GM21576 (cell line): Measurements from ENCODE around the gene FTCD.
"Not testable (repeated sequence)": the region's sequence is repeated elsewhere in the genome, so short reads cannot be mapped to it uniquely, and the experiment has no call there.

Experiments used
- ATAC-seq: cut with Tn5 transposase; IDR thresholded peaks from one replicate; pipeline ENCODE4 v1.9.1; 2021; ENCODE audit warnings: mild to moderate bottlenecking, moderate library complexity; ENCODE audit not compliant: unreplicated experiment

FTCD gene

DNA sequence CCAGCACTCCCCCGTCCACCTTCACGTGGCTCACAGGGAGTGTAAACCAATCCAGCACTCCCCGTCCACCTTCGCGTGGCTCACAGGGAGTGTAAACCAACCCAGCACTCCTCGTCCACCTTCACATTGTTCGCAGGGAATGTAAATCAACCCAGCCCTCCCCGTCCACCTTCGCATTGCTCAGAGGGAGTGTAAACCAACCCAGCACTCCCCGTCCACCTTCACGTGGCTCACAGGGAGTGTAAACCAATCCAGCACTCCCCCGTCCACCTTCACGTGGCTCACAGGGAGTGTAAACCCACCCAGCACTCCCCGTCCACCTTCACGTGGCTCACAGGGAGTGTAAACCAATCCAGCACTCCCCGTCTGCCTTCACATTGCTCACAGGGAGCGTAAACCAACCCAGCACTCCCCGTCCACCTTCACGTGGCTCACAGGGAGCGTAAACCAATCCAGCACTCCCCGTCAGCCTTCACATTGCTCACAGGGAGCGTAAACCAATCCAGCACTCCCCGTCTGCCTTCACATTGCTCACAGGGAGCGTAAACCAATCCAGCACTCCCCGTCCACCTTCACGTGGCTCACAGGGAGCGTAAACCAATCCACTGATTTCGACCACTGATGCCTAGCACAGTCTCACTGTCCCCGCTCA lies 14.9 kb downstream of the FTCD start:
- not testable (repeated sequence) for ATAC-seq

DNA sequence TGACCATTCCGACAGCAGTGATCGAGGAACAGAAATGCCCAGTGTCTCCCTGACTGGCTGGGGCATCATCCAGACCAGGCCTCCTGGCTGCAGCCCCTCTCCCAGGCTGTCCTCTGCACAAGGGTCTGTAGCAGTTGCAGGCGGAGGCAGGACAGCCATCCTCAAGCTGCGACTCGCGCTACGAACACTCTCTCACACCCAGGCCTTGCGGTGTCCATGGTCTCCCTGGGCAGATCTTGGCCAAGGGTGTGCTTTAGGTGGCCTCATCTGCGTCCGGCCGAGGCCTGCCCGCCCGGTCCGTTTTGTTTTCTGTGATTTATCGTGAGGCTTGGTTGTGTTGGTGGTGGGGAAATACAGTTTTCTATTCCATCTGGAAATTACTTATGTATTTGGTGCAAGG lies 15.7 kb downstream of the FTCD start:
- ATAC-seq: no peak

GRCh38 chr21:46138383-46138970 lies 16.9 kb downstream of the FTCD start:
- no peak for ATAC-seq

GRCh38 chr21:46137908-46138307 lies 17.5 kb downstream of the FTCD start:
- no peak for ATAC-seq

- no peak for ATAC-seq
Observed at GRCh38 chr21:46136739-46137349, 18.5 kb downstream of the FTCD start.

DNA sequence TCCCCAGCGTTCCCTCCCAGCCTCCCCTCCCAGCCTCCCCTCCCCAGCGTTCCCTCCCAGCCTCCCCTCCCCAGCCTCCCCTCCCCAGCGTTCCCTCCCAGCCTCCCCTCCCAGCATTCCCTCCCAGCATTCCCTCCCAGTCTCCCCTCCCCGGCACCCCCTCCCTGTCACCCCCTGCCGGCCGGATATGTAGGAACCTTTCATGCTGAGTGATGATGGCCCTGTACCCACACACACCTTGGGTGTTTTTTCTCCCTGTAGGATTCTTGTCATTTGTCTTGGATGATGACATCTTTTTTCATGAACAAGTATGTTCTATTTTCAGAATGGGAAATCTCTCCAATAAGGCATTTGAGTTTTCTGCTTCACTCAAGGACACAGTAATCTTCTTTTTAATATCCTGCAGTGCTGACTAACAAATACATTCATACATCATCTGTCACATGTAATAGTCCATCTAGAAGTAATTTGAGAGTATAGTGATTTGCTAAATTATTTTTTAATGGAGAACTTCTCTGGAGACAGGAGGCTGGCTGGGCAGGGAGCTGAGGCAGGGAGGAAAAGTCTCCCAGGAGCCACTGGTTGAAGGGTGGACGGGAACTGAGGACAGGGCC lies 19.5 kb downstream of the FTCD start:
- ATAC-seq: no peak

DNA sequence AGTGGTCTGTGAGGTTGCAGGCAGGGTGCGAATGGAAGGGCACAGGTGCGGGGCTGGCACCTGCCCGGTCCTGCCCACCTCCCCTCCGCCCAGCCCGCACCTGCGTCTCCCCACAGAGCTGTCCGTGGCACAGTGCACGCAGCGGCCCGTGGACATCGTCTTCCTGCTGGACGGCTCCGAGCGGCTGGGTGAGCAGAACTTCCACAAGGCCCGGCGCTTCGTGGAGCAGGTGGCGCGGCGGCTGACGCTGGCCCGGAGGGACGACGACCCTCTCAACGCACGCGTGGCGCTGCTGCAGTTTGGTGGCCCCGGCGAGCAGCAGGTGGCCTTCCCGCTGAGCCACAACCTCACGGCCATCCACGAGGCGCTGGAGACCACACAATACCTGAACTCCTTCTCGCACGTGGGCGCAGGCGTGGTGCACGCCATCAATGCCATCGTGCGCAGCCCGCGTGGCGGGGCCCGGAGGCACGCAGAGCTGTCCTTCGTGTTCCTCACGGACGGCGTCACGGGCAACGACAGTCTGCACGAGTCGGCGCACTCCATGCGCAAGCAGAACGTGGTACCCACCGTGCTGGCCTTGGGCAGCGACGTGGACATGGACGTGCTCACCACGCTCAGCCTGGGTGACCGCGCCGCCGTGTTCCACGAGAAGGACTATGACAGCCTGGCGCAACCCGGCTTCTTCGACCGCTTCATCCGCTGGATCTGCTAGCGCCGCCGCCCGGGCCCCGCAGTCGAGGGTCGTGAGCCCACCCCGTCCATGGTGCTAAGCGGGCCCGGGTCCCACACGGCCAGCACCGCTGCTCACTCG lies 23.3 kb downstream of the FTCD start:
- no peak for ATAC-seq

DNA sequence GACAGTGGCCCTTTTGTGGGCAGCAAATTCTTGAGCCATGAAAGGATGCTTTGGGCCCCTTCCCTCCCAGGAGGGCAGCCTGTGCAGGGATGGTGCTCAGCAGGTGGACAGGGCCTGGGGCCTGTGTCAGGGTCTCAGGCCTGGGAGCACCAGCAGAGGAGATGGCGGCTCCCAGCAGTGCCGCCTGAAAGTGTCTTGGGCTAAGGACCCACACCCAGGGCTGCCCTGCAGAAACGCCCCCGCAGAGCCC lies 23.9 kb downstream of the FTCD start:
- no peak for ATAC-seq

- no peak for ATAC-seq
Observed at GRCh38 chr21:46130831-46131587, 24.4 kb downstream of the FTCD start.

DNA sequence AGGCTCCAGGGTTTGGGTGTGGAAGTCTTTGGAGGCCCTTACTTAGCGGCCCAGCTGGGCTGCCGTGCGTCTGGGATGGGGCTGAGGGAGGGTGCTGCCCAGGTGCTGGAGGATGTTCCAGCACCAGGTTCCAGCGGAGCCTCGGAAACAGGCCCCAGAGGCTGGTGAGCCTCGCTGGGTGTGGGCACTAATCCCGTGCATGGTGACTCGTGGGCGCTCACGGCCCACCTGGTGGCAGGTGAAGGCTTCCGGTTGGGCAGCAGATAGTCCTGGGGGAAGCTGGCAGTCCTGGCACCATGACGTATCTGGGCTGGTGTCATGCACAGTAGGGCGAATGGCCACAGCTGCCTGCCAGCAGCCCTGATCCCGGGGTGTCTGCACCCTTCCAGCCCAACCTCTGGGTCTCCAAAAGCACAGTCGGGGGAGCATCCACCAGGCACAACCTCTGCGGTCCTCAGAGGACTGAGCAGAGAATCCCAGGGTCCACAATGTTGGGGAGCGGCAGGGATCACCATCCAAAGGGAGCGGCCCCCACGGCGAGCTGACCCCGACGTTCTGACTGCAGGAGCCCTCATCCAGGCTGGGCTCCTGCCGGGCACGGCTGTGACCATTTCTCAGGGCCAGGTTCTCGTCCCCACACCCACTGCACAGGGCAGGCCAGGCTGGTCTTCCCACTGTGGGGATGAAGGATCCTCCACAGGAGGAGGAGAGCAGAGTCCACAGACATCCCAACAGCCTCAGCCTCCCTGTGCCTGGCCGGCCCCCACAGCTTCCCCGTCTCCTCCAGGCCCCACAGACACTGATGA lies 25.3 kb downstream of the FTCD start:
- no peak for ATAC-seq

GRCh38 chr21:46128933-46129571 lies 26.3 kb downstream of the FTCD start:
- ATAC-seq: no peak

- ATAC-seq: no peak
Observed at GRCh38 chr21:46128106-46128932, 27.1 kb downstream of the FTCD start.

DNA sequence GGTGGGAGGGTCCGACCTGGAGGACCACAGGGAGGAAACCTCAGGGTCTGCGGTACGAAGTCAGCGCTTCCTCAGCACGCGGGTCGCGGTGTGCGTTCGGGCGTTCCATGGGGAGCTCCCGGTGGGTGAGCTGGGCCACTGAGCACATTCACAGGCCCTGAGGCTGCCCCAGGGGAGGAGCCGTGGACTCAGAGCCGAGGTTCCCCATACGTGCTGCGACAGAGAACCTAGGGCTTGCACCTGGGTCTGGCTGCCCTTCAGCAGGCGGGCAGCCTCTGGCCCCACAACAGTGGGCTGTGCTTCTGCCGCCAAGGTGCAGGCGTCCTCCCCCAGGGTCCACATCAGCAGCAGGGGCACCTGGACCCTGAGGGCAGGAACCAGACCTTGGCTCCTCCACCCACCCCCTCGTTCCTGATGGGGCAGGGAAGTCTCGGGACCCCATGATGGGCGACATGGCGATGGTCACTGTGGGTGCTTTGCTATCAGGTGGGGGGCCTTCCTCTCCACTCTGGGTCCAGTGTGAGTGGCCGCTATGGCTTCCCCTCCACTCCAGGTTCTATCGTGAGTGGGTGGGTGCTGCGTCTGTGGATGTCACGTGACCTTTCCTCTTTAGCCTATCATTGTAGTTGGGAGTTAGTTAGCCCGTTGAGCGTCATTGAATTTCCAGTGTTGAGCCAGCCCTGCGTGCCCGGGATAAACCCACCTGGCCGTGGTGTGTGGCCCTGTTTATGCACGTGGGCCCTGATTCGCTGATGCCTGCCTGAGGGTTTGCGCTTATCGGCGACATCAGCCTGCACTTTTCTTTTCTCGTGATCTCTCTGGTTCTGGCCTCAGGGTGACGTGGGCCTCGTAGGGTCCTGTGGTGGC lies 27.9 kb downstream of the FTCD start:
- ATAC-seq: no peak

GRCh38 chr21:46126309-46127238 lies 28.8 kb downstream of the FTCD start:
- ATAC-seq: no peak

GRCh38 chr21:46125846-46126301 lies 29.5 kb downstream of the FTCD start:
- no peak for ATAC-seq
